Endothelial cell of umbilical vein (primary cell): ENCODE data around the gene SERINC2. TPM values are rescaled to one million over a fixed set of nuclear protein-coding genes. Genes with fewer than 3 reads are reported as not detected.

Source experiments
- BruUV-seq: library from RNA; stranded (reverse); fragments of 400-500 nt; replicated peaks from 2 replicates; lab custom pipeline; 2021; lab: Mats Ljungman, UMichigan
- CTCF ChIA-PET: fragments of 300-600, 350-600 bp; sonication (Branson Sonifier 250); formaldehyde crosslinking; loops from one replicate; lab custom pipeline; 2021; ENCODE audit warnings: antibody characterized with exemption, inconsistent platforms; lab: Charles Lee
- POLR2A ChIA-PET: fragments of 300-600, 350-600 bp; sonication (Branson Sonifier 250); formaldehyde crosslinking; loops from one replicate; lab custom pipeline; 2021; ENCODE audit warnings: antibody characterized with exemption, inconsistent platforms; lab: Charles Lee
- DNase-seq: peaks from one replicate; pipeline ENCODE4 v3.0.0-alpha.2; 2011; ENCODE audit warnings: low read depth, low spot score
- FAIRE-seq: peaks from 2 replicates; lab custom pipeline; 2011; peaks lifted over from hg19 to GRCh38; lab: Jason Lieb, UNC
- H2AFZ ChIP-seq: 2 replicates; pipeline ENCODE4 v1.6.0; 2012; ENCODE audit warnings: low read depth, low read length, control low read depth, inconsistent platforms
- H3K27ac ChIP-seq: 2 replicates; pipeline ENCODE4 v1.5.1; 2011; ENCODE audit warnings: low read depth, mild to moderate bottlenecking, control low read depth, low read length, moderate library complexity; ENCODE audit not compliant: insufficient read depth
- H3K27me3 ChIP-seq, 2 experiments: 2 replicates each; pipeline versions ENCODE4 v1.6.0 to v1.6.1; 2011; ENCODE audit warnings: low read length in 2 of 2, mixed read lengths in 1 of 2; ENCODE audit not compliant: control insufficient read depth in 2 of 2, insufficient read depth in 2 of 2
- H3K36me3 ChIP-seq, 2 experiments: 2 replicates in 1 of 2; 3 replicates in 1 of 2; pipeline ENCODE4 v1.5.1; 2011; ENCODE audit warnings: low read length in 2 of 2, mild to moderate bottlenecking in 1 of 2, moderate library complexity in 1 of 2; ENCODE audit not compliant: control insufficient read depth in 2 of 2, insufficient read depth in 2 of 2; ENCODE audit errors: extremely low read depth in 1 of 2
- H3K4me1 ChIP-seq: 3 replicates; pipeline ENCODE4 v1.5.1; 2011; ENCODE audit warnings: mild to moderate bottlenecking, low read length; ENCODE audit not compliant: control insufficient read depth, insufficient read depth; ENCODE audit errors: extremely low read depth
- H3K4me2 ChIP-seq: 2 replicates; pipeline ENCODE4 v1.6.1; 2011; ENCODE audit warnings: low read length, control low read depth, mixed read lengths; ENCODE audit not compliant: insufficient read depth
- H3K4me3 ChIP-seq, 3 experiments: fragments of 200-600 bp in 1 of 3; sonication (generic), shearing (Covaris generic) in 1 of 3; replicated peaks in 1 of 3; 2 replicates each; pipeline ENCODE4 v1.5.1; 2011 to 2016; ENCODE audit warnings: control low read depth in 3 of 3, low read length in 3 of 3, mild to moderate bottlenecking in 2 of 3, inconsistent platforms in 1 of 3, low read depth in 1 of 3, moderate library complexity in 1 of 3; ENCODE audit not compliant: insufficient read depth in 1 of 3
- H3K79me2 ChIP-seq: 2 replicates; pipeline ENCODE4 v1.6.0; 2012; ENCODE audit warnings: low read length, inconsistent platforms; ENCODE audit not compliant: control insufficient read depth, insufficient read depth
- H3K9ac ChIP-seq: replicated peaks from 2 replicates; pipeline ENCODE3; 2011; ENCODE audit warnings: low read length, control low read depth; ENCODE audit not compliant: insufficient read depth; ENCODE audit errors: extremely low read depth
- H3K9me1 ChIP-seq: replicated peaks from 3 replicates; pipeline ENCODE4 v1.6.0; 2011; ENCODE audit warnings: mild to moderate bottlenecking, low read length; ENCODE audit not compliant: control insufficient read depth, insufficient read depth; ENCODE audit errors: extremely low read depth
- H3K9me3 ChIP-seq: replicated peaks from 2 replicates; pipeline ENCODE4 v1.5.1; 2012; ENCODE audit warnings: low read length, inconsistent platforms; ENCODE audit not compliant: control insufficient read depth, insufficient read depth
- H4K20me1 ChIP-seq: replicated peaks from 2 replicates; pipeline ENCODE3; 2011; ENCODE audit warnings: mild to moderate bottlenecking, low read length; ENCODE audit not compliant: control insufficient read depth, insufficient read depth; ENCODE audit errors: extremely low read depth
- EZH2 ChIP-seq: IDR thresholded peaks from 2 replicates; pipeline ENCODE4 v1.6.1; 2012; ENCODE audit warnings: borderline replicate concordance, low read depth, mild to moderate bottlenecking, moderate library complexity, low read length, inconsistent platforms; ENCODE audit not compliant: severe bottlenecking
- FOS ChIP-seq: IDR thresholded peaks from 2 replicates; pipeline ENCODE4 v1.6.1; 2011; ENCODE audit warnings: mild to moderate bottlenecking, low read length, moderate library complexity, borderline replicate concordance; ENCODE audit not compliant: insufficient read depth
- GATA2 ChIP-seq: IDR thresholded peaks from 2 replicates; pipeline ENCODE4 v1.7.0; 2011; ENCODE audit warnings: low read depth, mild to moderate bottlenecking, moderate library complexity, mixed read lengths, low read length; ENCODE audit not compliant: insufficient read length, insufficient read depth
- JUN ChIP-seq: IDR thresholded peaks from 2 replicates; pipeline ENCODE4 v1.6.1; 2011; ENCODE audit warnings: borderline replicate concordance, low read depth; ENCODE audit not compliant: insufficient read length, insufficient read depth
- MYC ChIP-seq: IDR thresholded peaks from one replicate; pipeline ENCODE4 v1.6.1; 2011; ENCODE audit warnings: mild to moderate bottlenecking, low read depth, low read length
- POLR2A ChIP-seq: IDR thresholded peaks from 2 replicates; pipeline ENCODE4 v1.6.1; 2012; ENCODE audit warnings: low read depth, mild to moderate bottlenecking, control low read depth, low read length
- POLR2AphosphoS5 ChIP-seq: IDR thresholded peaks from 2 replicates; pipeline ENCODE4 v1.6.1; 2012; ENCODE audit warnings: low read depth, mild to moderate bottlenecking, control low read depth, low read length, moderate library complexity; ENCODE audit not compliant: insufficient read depth
- dilution Hi-C: fragments of 300-500 bp; cut with MboI; formaldehyde crosslinking; loops from one replicate; pipeline ENCODE4 v1.15.0; 2019; ENCODE audit warnings: low sequenced_read_pairs; ENCODE audit not compliant: extremely low pct_ligation_motif_present
- intact Hi-C: fragments of 100-400 bp; cut with micrococcal nuclease; formaldehyde crosslinking; loops from one replicate; pipeline ENCODE4 v1.10.0; 2022
- polyA plus RNA-seq, 4 experiments: library from polyadenylated mRNA; depleted of rRNA in 3 of 4; stranded (reverse) in 3 of 4; unstranded in 1 of 4; fragments of >200 nt; gene quantifications; 2 replicates each; pipeline versions ENCODE4 v1.2.1 to v1.2.3, GENCODE V29; 2011 to 2012; ENCODE audit warnings: missing spikeins in 1 of 4
- total RNA-seq: library from RNA; stranded (reverse); gene quantifications from 2 replicates; pipeline ENCODE4 v1.2.3, GENCODE V29; 2021
- TF ChIP-seq, protein P1 (sequence below), 2 donors: IDR thresholded peaks; 1 replicate in 1 of 2; 2 replicates in 1 of 2; pipeline ENCODE4 v1.5.1; 2011; ENCODE audit warnings: low read length in 2 of 2, mild to moderate bottlenecking in 2 of 2, moderate library complexity in 2 of 2, control low read depth in 1 of 2, inconsistent platforms in 1 of 2, low read depth in 1 of 2; ENCODE audit not compliant: insufficient read depth in 1 of 2; ENCODE audit errors: extremely low read depth in 1 of 2
- TF ChIP-seq, protein P2 (sequence below): IDR thresholded peaks from 2 replicates; pipeline ENCODE4 v1.6.1; 2011; ENCODE audit not compliant: insufficient read depth, insufficient read length

SERINC2 gene
- total and polyA plus RNA-seq, 2 donors (not counting 3 experiments of a cell fraction or from before 2014, with no cell fraction given), result 19.4 to 34.6 TPM

DNA sequence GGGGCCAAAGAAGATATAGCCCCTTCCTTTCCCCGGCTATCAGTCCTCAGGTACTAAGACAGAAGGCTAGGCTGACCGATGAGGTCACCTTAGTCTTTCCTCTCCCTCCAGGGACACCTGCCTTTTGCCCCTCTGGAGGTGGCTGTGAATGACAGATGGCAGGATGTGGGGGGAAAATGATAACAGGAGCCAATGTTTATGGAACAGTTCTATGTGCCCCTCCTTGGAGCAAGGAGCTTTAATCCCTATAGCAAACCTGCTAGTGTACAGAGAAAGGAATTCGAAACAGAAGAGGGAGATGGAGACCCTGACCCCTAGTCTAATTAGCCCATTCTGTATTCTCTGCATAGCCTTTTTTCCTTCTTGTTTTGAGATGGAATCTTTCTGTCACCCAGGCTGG lies 28.1 kb downstream of the SERINC2 start:
- no peak overlapping the region for H3K9ac ChIP-seq
- H3K36me3 ChIP-seq, result no peaks in the 10 kb centered on the region
- no peaks in the 10 kb centered on the region for H3K27me3 ChIP-seq
- H3K4me1 ChIP-seq, result peaks cover 6% of the 10 kb centered on the region
- dilution Hi-C loops (no loop called here), intact Hi-C loops (no loop called here)
- H3K27ac ChIP-seq, result no peak overlapping the region
- H3K9me3 ChIP-seq, result no peaks in the 10 kb centered on the region
- ChIA-PET CTCF (interaction anchor here (1.0 kb wide), 1 partner anchor 108 kb away, joined by 3 read pairs; no protein-coding TSS in a partner anchor), POLR2A (no interaction called here)
- FAIRE-seq (no peak), DNase-seq (no peak)
- no peak for TF ChIP-seq POLR2AphosphoS5
- BruUV-seq, result no TSS peak
- H3K79me2 ChIP-seq, result no peaks in the 10 kb centered on the region
- H3K9me1 ChIP-seq, result no peaks in the 10 kb centered on the region
- no peak overlapping the region for H2AFZ ChIP-seq
- no peak overlapping the region for H3K4me2 ChIP-seq
- H3K4me3 ChIP-seq, result no peak overlapping the region
- H4K20me1 ChIP-seq, result no peaks in the 10 kb centered on the region

DNA sequence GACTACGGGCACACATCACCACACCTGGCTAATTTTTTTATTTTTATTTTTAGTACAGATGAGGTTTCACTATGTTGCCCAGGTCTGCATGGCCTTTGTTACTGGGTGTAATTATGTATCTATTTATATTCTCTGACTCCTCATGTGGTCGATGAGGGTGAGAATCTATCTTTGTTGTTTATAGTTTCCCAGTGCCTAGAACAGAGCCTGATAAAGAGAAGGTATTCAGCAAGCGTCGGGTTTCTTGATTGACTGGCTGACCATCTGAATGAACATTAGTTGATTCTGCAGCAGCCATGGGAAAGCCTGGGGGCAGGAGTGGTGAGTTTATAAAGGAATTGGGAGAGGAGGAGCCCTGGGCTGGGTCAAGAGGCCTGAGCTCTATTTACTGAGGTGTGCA lies 28.5 kb downstream of the SERINC2 start:
- Histone ChIP-seq H4K20me1 (no peaks in the 10 kb centered on the region), H3K9me1 (no peaks in the 10 kb centered on the region), H3K36me3 (no peaks in the 10 kb centered on the region), H2AFZ (no peak overlapping the region), H3K9ac (no peak overlapping the region), H3K27me3 (no peaks in the 10 kb centered on the region), H3K4me2 (no peak overlapping the region), H3K4me1 (peaks cover 6% of the 10 kb centered on the region), H3K9me3 (no peaks in the 10 kb centered on the region), H3K4me3 (no peak overlapping the region), H3K27ac (no peak overlapping the region), H3K79me2 (no peaks in the 10 kb centered on the region)
- CTCF ChIA-PET, result interaction anchor here (1.0 kb wide), 1 partner anchor 108 kb away, joined by 3 read pairs; no protein-coding TSS in a partner anchor
- POLR2A ChIA-PET, result no interaction called here
- TF ChIP-seq GATA2 (no peak), POLR2A (no peak), FOS (no peak), MYC (no peak), EZH2 (no peak), JUN (no peak)
- TF ChIP-seq, protein P1, sequence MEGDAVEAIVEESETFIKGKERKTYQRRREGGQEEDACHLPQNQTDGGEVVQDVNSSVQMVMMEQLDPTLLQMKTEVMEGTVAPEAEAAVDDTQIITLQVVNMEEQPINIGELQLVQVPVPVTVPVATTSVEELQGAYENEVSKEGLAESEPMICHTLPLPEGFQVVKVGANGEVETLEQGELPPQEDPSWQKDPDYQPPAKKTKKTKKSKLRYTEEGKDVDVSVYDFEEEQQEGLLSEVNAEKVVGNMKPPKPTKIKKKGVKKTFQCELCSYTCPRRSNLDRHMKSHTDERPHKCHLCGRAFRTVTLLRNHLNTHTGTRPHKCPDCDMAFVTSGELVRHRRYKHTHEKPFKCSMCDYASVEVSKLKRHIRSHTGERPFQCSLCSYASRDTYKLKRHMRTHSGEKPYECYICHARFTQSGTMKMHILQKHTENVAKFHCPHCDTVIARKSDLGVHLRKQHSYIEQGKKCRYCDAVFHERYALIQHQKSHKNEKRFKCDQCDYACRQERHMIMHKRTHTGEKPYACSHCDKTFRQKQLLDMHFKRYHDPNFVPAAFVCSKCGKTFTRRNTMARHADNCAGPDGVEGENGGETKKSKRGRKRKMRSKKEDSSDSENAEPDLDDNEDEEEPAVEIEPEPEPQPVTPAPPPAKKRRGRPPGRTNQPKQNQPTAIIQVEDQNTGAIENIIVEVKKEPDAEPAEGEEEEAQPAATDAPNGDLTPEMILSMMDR (IDR thresholded peaks at IDR 0.05; ENCODE audit: extremely low read depth in 1 of 2, insufficient read depth in 1 of 2, low read depth in 1 of 2, low read length in 2 of 2), result no peak
- TF ChIP-seq, protein P2, sequence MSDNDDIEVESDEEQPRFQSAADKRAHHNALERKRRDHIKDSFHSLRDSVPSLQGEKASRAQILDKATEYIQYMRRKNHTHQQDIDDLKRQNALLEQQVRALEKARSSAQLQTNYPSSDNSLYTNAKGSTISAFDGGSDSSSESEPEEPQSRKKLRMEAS, result no peak
- intact Hi-C loops (no loop called here), dilution Hi-C loops (no loop called here)
- FAIRE-seq, result no peak
- no peak for DNase-seq
- no TSS peak for BruUV-seq
